HCT116 (cell line): ENCODE data around the gene CGN. TPM values are rescaled to one million over a fixed set of nuclear protein-coding genes. Genes with fewer than 3 reads are reported as not detected.
A peak's percentile ranks its signal among the peaks of the same experiment; 100 is the strongest.

ENCODE experiments used
- ATAC-seq: fragments of 200-7000 bp; cut with Tn5 transposase; 2 replicates; pipeline ENCODE4 v1.9.1; 2020; ENCODE audit warnings: mild to moderate bottlenecking, moderate library complexity
- BruUV-seq: library from RNA; stranded (reverse); fragments of 400-500 nt; replicated peaks from 2 replicates; lab custom pipeline; 2021; lab: Mats Ljungman, UMichigan
- CTCF ChIA-PET: fragments of 300-600 bp; sonication (Branson Sonifier 250); formaldehyde crosslinking; loops from one replicate; lab custom pipeline; 2021; ENCODE audit warnings: antibody characterized with exemption; lab: Charles Lee
- POLR2A ChIA-PET: fragments of 300-600, 350-600 bp; sonication (Branson Sonifier 250); formaldehyde crosslinking; loops from one replicate; lab custom pipeline; 2021; ENCODE audit warnings: antibody characterized with exemption; lab: Charles Lee
- RAD21 ChIA-PET, 2 experiments: fragments of 300-600 bp; sonication (Branson Sonifier 250); formaldehyde crosslinking; loops; one replicate each; lab custom pipeline; 2023; ENCODE audit warnings: low total read pairs in 2 of 2; ENCODE audit not compliant: uncharacterized antibody in 2 of 2, unreplicated experiment in 2 of 2, low non-redundant PET in 1 of 2; lab: Charles Lee
- DNase-seq: peaks from one replicate; pipeline ENCODE4 v3.0.0-alpha.2; 2010; ENCODE audit warnings: low read depth, low spot score
- H2AFZ ChIP-seq: fragments of 200-600 bp; shearing (Covaris generic), sonication (generic); 2 replicates; pipeline ENCODE4 v1.6.1; 2017; ENCODE audit warnings: low read depth, mixed run types, mixed read lengths, antibody characterized with exemption, low read length; ENCODE audit not compliant: poor library complexity, severe bottlenecking
- H3K27ac ChIP-seq: 2 replicates; pipeline ENCODE4 v1.5.1; 2012; ENCODE audit warnings: low read depth, low read length
- H3K27me3 ChIP-seq: fragments of 200-600 bp; sonication (generic); 2 replicates; pipeline ENCODE4 v1.6.1; 2016; ENCODE audit warnings: mixed run types, low read length, mixed read lengths; ENCODE audit not compliant: insufficient read depth
- H3K36me3 ChIP-seq, 2 experiments: fragments of 200-500 bp in 1 of 2; fragments of 200-600 bp in 1 of 2; sonication (Bioruptor generic) in 1 of 2; sonication (generic) in 1 of 2; 2 replicates each; pipeline versions ENCODE4 v1.5.1 to v1.6.1; 2014 to 2016; ENCODE audit warnings: low read length in 2 of 2, inconsistent platforms in 1 of 2, mixed read lengths in 1 of 2, mixed run types in 1 of 2; ENCODE audit not compliant: insufficient read depth in 2 of 2, control insufficient read depth in 1 of 2
- H3K4me1 ChIP-seq, 2 experiments: fragments of 200-600 bp in 1 of 2; sonication (generic) in 1 of 2; 2 replicates each; pipeline versions ENCODE4 v1.5.1 to v1.6.1; 2012 to 2017; ENCODE audit warnings: low read length in 2 of 2, inconsistent platforms in 1 of 2, mild to moderate bottlenecking in 1 of 2, mixed read lengths in 1 of 2, mixed run types in 1 of 2, moderate library complexity in 1 of 2; ENCODE audit not compliant: insufficient read depth in 2 of 2, control insufficient read depth in 1 of 2
- H3K4me2 ChIP-seq: fragments of 200-600 bp; sonication (generic); 2 replicates; pipeline ENCODE4 v1.6.1; 2017; ENCODE audit warnings: mixed run types, low read length, mixed read lengths
- H3K4me3 ChIP-seq, 2 experiments: fragments of 200-600 bp in 1 of 2; sonication (generic) in 1 of 2; replicated peaks in 1 of 2; 2 replicates each; pipeline ENCODE4 v1.5.1; 2011 to 2016; ENCODE audit warnings: low read length in 2 of 2, control low read depth in 1 of 2, low read depth in 1 of 2, mild to moderate bottlenecking in 1 of 2, mixed read lengths in 1 of 2, mixed run types in 1 of 2
- H3K79me2 ChIP-seq: fragments of 200-600 bp; sonication (generic); 2 replicates; pipeline ENCODE4 v1.6.1; 2017; ENCODE audit warnings: mild to moderate bottlenecking, mixed run types, low read length, moderate library complexity, mixed read lengths; ENCODE audit not compliant: insufficient read depth
- H3K9ac ChIP-seq: fragments of 200-600 bp; sonication (generic); 2 replicates; pipeline ENCODE4 v1.6.1; 2016; ENCODE audit warnings: low read length, mixed read lengths
- H3K9me2 ChIP-seq: fragments of 200-600 bp; sonication (generic), shearing (Covaris generic); 2 replicates; pipeline ENCODE4 v1.6.1; 2017; ENCODE audit warnings: mixed run types, mild to moderate bottlenecking, moderate library complexity; ENCODE audit not compliant: insufficient read depth
- H3K9me3 ChIP-seq, 2 experiments: fragments of 200-500 bp in 1 of 2; fragments of 200-600 bp in 1 of 2; sonication (Bioruptor generic) in 1 of 2; sonication (generic) in 1 of 2; 2 replicates each; pipeline ENCODE4 v1.6.1; 2014 to 2017; ENCODE audit warnings: low read length in 2 of 2, mixed read lengths in 2 of 2, inconsistent platforms in 1 of 2, low read depth in 1 of 2, mild to moderate bottlenecking in 1 of 2, mixed run types in 1 of 2, moderate library complexity in 1 of 2; ENCODE audit not compliant: control insufficient read depth in 1 of 2, insufficient read depth in 1 of 2
- H4K20me1 ChIP-seq: fragments of 200-600 bp; sonication (generic), shearing (Covaris generic); 2 replicates; pipeline ENCODE4 v1.6.1; 2017; ENCODE audit warnings: mixed run types, mild to moderate bottlenecking, moderate library complexity; ENCODE audit not compliant: insufficient read depth
- ATF3 ChIP-seq: IDR thresholded peaks from 2 replicates; pipeline ENCODE4 v1.6.1; 2012
- CBX3 ChIP-seq: IDR thresholded peaks from 2 replicates; pipeline ENCODE4 v1.6.1; 2012; ENCODE audit warnings: low read depth
- ELF1 ChIP-seq: IDR thresholded peaks from 2 replicates; pipeline ENCODE4 v1.6.1; 2012; ENCODE audit warnings: low read depth, borderline replicate concordance
- EZH2 ChIP-seq: fragments of 200-600 bp; sonication (generic); IDR thresholded peaks from 2 replicates; pipeline ENCODE4 v1.6.1; 2017; ENCODE audit warnings: antibody characterized with exemption, mixed run types
- EZH2phosphoT487 ChIP-seq: fragments of 200-600 bp; IDR thresholded peaks from 2 replicates; pipeline ENCODE4 v1.6.1; 2018; ENCODE audit warnings: antibody characterized with exemption, borderline replicate concordance
- POLR2AphosphoS5 ChIP-seq: IDR thresholded peaks from 2 replicates; pipeline ENCODE4 v1.6.1; 2011; ENCODE audit warnings: mild to moderate bottlenecking, low read depth, low read length, moderate library complexity
- RAD21 ChIP-seq: IDR thresholded peaks from 2 replicates; pipeline ENCODE4 v1.6.1; 2012; ENCODE audit warnings: low read depth, mild to moderate bottlenecking
- SRF ChIP-seq: IDR thresholded peaks from 2 replicates; pipeline ENCODE4 v1.6.1; 2012; ENCODE audit warnings: low read depth
- TCF7L2 ChIP-seq: IDR thresholded peaks from 2 replicates; pipeline ENCODE4 v1.7.0; 2011; ENCODE audit warnings: borderline replicate concordance, inconsistent platforms; ENCODE audit not compliant: insufficient read depth, insufficient read length; ENCODE audit errors: extremely low read depth
- ZNF274 ChIP-seq: fragments of 200-500 bp; sonication (Bioruptor generic); IDR thresholded peaks from 2 replicates; pipeline ENCODE4 v1.6.1; 2014; ENCODE audit warnings: mild to moderate bottlenecking, low read depth, low read length, inconsistent platforms
- intact Hi-C: fragments of 100-400 bp; cut with micrococcal nuclease; formaldehyde crosslinking; loops from 2 replicates; pipeline ENCODE4 v1.10.0; 2022
- total RNA-seq: library from RNA; stranded (reverse); gene quantifications from one replicate; pipeline ENCODE4 v1.2.1, GENCODE V29; 2021; ENCODE audit not compliant: unreplicated experiment

Gene CGN
- total RNA-seq, 1 experiment from 2014 or later, result 19.7 TPM

DNA sequence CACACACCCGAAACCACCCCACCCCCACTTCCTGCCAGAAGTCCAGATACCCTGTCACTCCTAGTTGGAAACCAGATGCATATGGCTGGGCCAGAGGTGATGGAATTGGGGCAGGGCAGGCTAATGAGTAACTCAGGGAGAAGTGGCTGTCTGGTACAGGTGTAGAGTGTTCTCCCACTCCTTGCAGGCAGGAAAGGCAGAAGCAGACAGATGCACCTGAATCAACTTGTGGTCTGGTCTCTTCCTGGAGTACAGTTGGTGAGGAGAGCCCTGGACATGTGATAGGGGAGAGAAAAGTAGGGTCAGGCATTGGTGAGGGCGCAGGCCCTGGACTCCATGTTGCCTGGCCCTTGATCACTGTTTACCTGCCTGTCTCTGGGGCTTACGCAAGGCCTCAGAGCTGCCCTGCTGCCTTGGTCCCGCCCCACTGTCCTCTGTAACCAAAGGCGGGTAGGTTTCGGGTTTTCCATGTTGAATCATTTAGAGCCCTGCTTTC lies 2.5 kb downstream of the CGN start (continued):
- TF ChIP-seq TCF7L2 (no peak), ZNF274 (no peak), EZH2phosphoT487 (no peak), EZH2 (no peak), CBX3 (no peak), ELF1 (no peak), POLR2AphosphoS5 (no peak; the same call in 1 of the 2 replicates), RAD21 (no peak), SRF (no peak), ATF3 (no peak)

DNA sequence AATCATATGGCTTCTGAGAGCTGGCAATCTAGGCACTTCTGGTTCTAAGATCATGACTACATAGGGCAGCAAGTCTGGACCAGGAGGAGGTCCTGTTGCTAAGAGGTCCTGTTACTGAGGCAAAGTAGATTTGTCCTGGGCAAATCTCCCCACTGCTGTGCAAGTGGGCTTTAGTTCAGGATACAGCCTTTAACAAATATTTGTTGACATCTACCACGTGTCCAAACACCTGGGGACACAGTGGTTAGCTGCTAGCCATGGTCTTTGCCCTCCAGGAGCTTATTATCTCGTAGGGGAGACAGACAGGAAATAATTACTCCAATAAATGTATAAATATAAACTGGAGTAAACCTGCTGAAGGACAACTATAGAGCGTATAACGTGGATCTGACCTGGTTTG lies 3.2 kb downstream of the CGN start:
- BruUV-seq, result no TSS peak
- ChIA-PET RAD21 (no interaction called here), POLR2A (interaction anchor here (0.6 kb wide), 1 partner anchor 16 kb away, joined by 3 read pairs; no protein-coding TSS in a partner anchor), CTCF (no interaction called here)
- peaks cover 37% of the 10 kb centered on the region for H3K79me2 ChIP-seq
- ATAC-seq (no peak), DNase-seq (no peak)
- no peaks in the 10 kb centered on the region for H3K9me3 ChIP-seq
- H3K9me2 ChIP-seq, result no peaks in the 10 kb centered on the region
- H3K36me3 ChIP-seq, result peaks cover 2 to 6% of the 10 kb centered on the region in 2 experiments; a peak in 2 of 4 replicates
- H3K4me3 ChIP-seq, result peak overlapping the region in 1 of 2 experiments; percentile 68; a peak in 3 of 4 replicates
- no peak overlapping the region for H2AFZ ChIP-seq
- peaks cover 61 to 74% of the 10 kb centered on the region in 2 experiments for H3K4me1 ChIP-seq
- TF ChIP-seq ZNF274, result no peak
- intact Hi-C loops, result loop anchor here (5.0 kb wide), 1 partner anchor 72 kb away; no protein-coding TSS in a partner anchor
- no peaks in the 10 kb centered on the region for H4K20me1 ChIP-seq
- H3K27ac ChIP-seq, result peak overlapping the region; percentile 84
- peak overlapping the region; percentile 75 for H3K9ac ChIP-seq
- no peaks in the 10 kb centered on the region for H3K27me3 ChIP-seq
- H3K4me2 ChIP-seq, result peak overlapping the region; percentile 91
